ENCODE results near the gene ESAM.

- TF ChIP-seq GATA2 (IDR thresholded peaks at IDR 0.05; ENCODE audit: low read depth, low read length) (no peak), GATA3 (IDR thresholded peaks at IDR 0.05; ENCODE audit: low read depth, low read length) (no peak)
Observed at GRCh38 chr11:124779568-124779967, 17.5 kb upstream of the ESAM start.
